HEK293 (cell line): ENCODE results near the gene FZD10.

Experiments used
- CTCF ChIA-PET: fragments of 350-600 bp; formaldehyde crosslinking; extraction: SDS; loops from one replicate; lab custom pipeline; 2021; ENCODE audit warnings: antibody characterized with exemption; lab: Yijun Ruan, JAX
- POLR2A ChIA-PET: fragments of 300-600 bp; formaldehyde crosslinking; extraction: SDS; loops from one replicate; lab custom pipeline; 2020; ENCODE audit warnings: antibody characterized with exemption, inconsistent platforms; lab: Yijun Ruan, JAX
- H3K27ac ChIP-seq: fragments of 200-500 bp; sonication (Bioruptor generic); 2 replicates; pipeline ENCODE4 v1.5.1; 2014; ENCODE audit warnings: low read depth, low read length, control low read depth, inconsistent platforms; ENCODE audit errors: extremely low read depth
- H3K36me3 ChIP-seq, 2 experiments: fragments of 200-500 bp in 1 of 2; sonication (Bioruptor generic) in 1 of 2; 1 replicate in 1 of 2; 2 replicates in 1 of 2; pipeline ENCODE4 v1.5.1; 2014 to 2017; ENCODE audit warnings: inconsistent platforms in 2 of 2, low read length in 2 of 2; ENCODE audit not compliant: control insufficient read depth in 2 of 2, insufficient read depth in 1 of 2
- H3K4me1 ChIP-seq: fragments of 200-500 bp; sonication (Bioruptor generic); 2 replicates; pipeline ENCODE4 v1.5.1; 2014; ENCODE audit warnings: mild to moderate bottlenecking, low read length, inconsistent platforms; ENCODE audit not compliant: control insufficient read depth, insufficient read depth
- H3K4me3 ChIP-seq: 2 replicates; pipeline ENCODE4 v1.5.1; 2011; ENCODE audit warnings: low read depth, mild to moderate bottlenecking, control low read depth, low read length, moderate library complexity
- H3K9me3 ChIP-seq: fragments of 200-500 bp; sonication (Bioruptor generic); 2 replicates; pipeline ENCODE4 v1.5.1; 2014; ENCODE audit warnings: low read depth, low read length, inconsistent platforms; ENCODE audit not compliant: control insufficient read depth, insufficient read depth
- FEZF1 ChIP-seq: fragments of 450-650 bp; formaldehyde crosslinking; IDR thresholded peaks from 2 replicates; pipeline ENCODE4 v1.5.1; 2016; ENCODE audit warnings: missing biosample characterization, missing genetic modification characterization
- GLI4 ChIP-seq: fragments of 450-650 bp; formaldehyde crosslinking; IDR thresholded peaks from 2 replicates; pipeline ENCODE4 v1.5.1; 2016; ENCODE audit warnings: missing biosample characterization, missing genetic modification characterization
- HOXA7 ChIP-seq: sonication (generic); formaldehyde crosslinking; IDR thresholded peaks from 2 replicates; pipeline ENCODE4 v1.8.1; 2022; ENCODE audit warnings: missing genetic modification reagents, borderline replicate concordance
- KLF16 ChIP-seq: fragments of 450-650 bp; formaldehyde crosslinking; IDR thresholded peaks from 2 replicates; pipeline ENCODE4 v1.5.1; 2017; ENCODE audit warnings: missing biosample characterization, missing genetic modification characterization
- PRDM1 ChIP-seq: fragments of 450-650 bp; formaldehyde crosslinking; IDR thresholded peaks from 2 replicates; pipeline ENCODE4; 2016; ENCODE audit warnings: missing biosample characterization, missing genetic modification characterization
- REPIN1 ChIP-seq: fragments of 450-650 bp; formaldehyde crosslinking; IDR thresholded peaks from 2 replicates; pipeline ENCODE4 v1.5.1; 2017; ENCODE audit warnings: missing biosample characterization, missing genetic modification characterization, low read depth
- WT1 ChIP-seq: fragments of 450-650 bp; formaldehyde crosslinking; IDR thresholded peaks from 2 replicates; pipeline ENCODE4 v1.5.1; 2016; ENCODE audit warnings: missing biosample characterization, missing genetic modification characterization
- ZFHX2 ChIP-seq: fragments of 450-650 bp; formaldehyde crosslinking; conservative IDR thresholded peaks from 2 replicates; pipeline ENCODE4 v1.5.1; 2016; ENCODE audit warnings: missing biosample characterization, missing genetic modification characterization
- ZNF146 ChIP-seq: fragments of 450-650 bp; formaldehyde crosslinking; IDR thresholded peaks from 2 replicates; pipeline ENCODE4 v1.5.1; 2016; ENCODE audit warnings: missing biosample characterization, missing genetic modification characterization
- ZNF24 ChIP-seq: fragments of 450-650 bp; formaldehyde crosslinking; IDR thresholded peaks from 2 replicates; pipeline ENCODE4 v1.5.1; 2016; ENCODE audit warnings: missing biosample characterization, missing genetic modification characterization
- ZNF311 ChIP-seq: fragments of 450-650 bp; formaldehyde crosslinking; IDR thresholded peaks from 2 replicates; pipeline ENCODE4 v1.5.1; 2017; ENCODE audit warnings: missing biosample characterization, missing genetic modification characterization, borderline replicate concordance
- ZNF324 ChIP-seq: fragments of 450-650 bp; formaldehyde crosslinking; IDR thresholded peaks from 2 replicates; pipeline ENCODE4 v1.5.1; 2016; ENCODE audit warnings: missing biosample characterization, missing genetic modification characterization
- ZNF501 ChIP-seq: fragments of 450-650 bp; formaldehyde crosslinking; IDR thresholded peaks from 2 replicates; pipeline ENCODE4 v1.5.1; 2016; ENCODE audit warnings: missing biosample characterization, missing genetic modification characterization
- ZNF555 ChIP-seq: fragments of 450-650 bp; formaldehyde crosslinking; conservative IDR thresholded peaks from 2 replicates; pipeline ENCODE4 v1.5.1; 2017; ENCODE audit warnings: missing biosample characterization, mild to moderate bottlenecking, missing genetic modification characterization, inconsistent platforms
- ZNF791 ChIP-seq: fragments of 450-650 bp; formaldehyde crosslinking; IDR thresholded peaks from 2 replicates; pipeline ENCODE4 v1.5.1; 2016; ENCODE audit warnings: missing biosample characterization, missing genetic modification characterization
- TF ChIP-seq, protein P1 (sequence below): fragments of 450-650 bp; formaldehyde crosslinking; IDR thresholded peaks from 2 replicates; pipeline ENCODE4 v1.5.1; 2016; ENCODE audit warnings: missing biosample characterization, missing genetic modification characterization
- TF ChIP-seq, protein P2 (sequence below): fragments of 450-650 bp; formaldehyde crosslinking; IDR thresholded peaks from 2 replicates; pipeline ENCODE4 v1.5.1; 2016; ENCODE audit warnings: missing biosample characterization, missing genetic modification characterization, borderline replicate concordance
- TF ChIP-seq, protein P3 (sequence below): fragments of 450-650 bp; IDR thresholded peaks from 2 replicates; pipeline ENCODE4 v1.5.1; 2018; ENCODE audit warnings: missing biosample characterization, missing genetic modification characterization
- TF ChIP-seq, protein P4 (sequence below): fragments of 450-650 bp; formaldehyde crosslinking; IDR thresholded peaks from 2 replicates; pipeline ENCODE4 v1.5.1; 2016; ENCODE audit warnings: missing biosample characterization, missing genetic modification characterization
- TF ChIP-seq, protein P5 (sequence below): fragments of 450-650 bp; formaldehyde crosslinking; IDR thresholded peaks from 2 replicates; pipeline ENCODE4 v1.5.1; 2016; ENCODE audit warnings: missing biosample characterization, missing genetic modification characterization
- TF ChIP-seq, protein P6 (sequence below): sonication (generic); formaldehyde crosslinking; IDR thresholded peaks from 2 replicates; pipeline ENCODE4 v1.8.1; 2022; ENCODE audit warnings: mild to moderate bottlenecking, moderate library complexity, missing genetic modification reagents
- TF ChIP-seq, protein P7 (sequence below): fragments of 450-650 bp; formaldehyde crosslinking; IDR thresholded peaks from 2 replicates; pipeline ENCODE4 v1.5.1; 2016; ENCODE audit warnings: missing biosample characterization, missing genetic modification characterization
- TF ChIP-seq, protein P8 (sequence below): fragments of 450-650 bp; formaldehyde crosslinking; IDR thresholded peaks from 2 replicates; pipeline ENCODE4 v1.5.1; 2017; ENCODE audit warnings: missing biosample characterization, missing genetic modification characterization

The FZD10 gene

DNA sequence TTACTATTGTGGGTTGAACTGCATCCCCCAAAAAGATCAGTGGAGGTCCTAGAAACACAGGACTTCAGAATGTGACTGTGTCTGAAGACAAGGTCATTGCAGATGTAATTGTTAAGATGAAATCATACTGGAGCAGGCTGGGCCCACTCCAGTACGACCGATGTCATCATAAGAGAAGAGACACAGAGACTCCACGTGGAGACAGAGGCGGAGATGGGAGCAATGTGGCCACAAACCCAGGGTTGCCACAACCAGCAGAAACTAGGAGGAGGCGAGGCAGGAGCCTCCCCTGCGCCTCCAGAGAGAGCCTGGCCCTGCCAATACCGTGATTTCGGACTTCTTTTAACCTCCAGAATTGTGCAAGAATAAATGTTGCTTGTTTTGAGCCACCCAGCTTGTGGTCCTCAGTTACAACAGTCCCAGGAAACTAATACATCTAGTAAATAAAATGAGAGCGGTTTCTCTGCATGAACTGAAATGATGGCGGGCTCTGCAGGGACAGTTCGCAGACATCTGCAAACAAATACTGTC is 25.7 kb upstream of the FZD10 start (continued):
- TF ChIP-seq, protein P1, sequence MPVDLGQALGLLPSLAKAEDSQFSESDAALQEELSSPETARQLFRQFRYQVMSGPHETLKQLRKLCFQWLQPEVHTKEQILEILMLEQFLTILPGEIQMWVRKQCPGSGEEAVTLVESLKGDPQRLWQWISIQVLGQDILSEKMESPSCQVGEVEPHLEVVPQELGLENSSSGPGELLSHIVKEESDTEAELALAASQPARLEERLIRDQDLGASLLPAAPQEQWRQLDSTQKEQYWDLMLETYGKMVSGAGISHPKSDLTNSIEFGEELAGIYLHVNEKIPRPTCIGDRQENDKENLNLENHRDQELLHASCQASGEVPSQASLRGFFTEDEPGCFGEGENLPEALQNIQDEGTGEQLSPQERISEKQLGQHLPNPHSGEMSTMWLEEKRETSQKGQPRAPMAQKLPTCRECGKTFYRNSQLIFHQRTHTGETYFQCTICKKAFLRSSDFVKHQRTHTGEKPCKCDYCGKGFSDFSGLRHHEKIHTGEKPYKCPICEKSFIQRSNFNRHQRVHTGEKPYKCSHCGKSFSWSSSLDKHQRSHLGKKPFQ: no peak
- TF ChIP-seq FEZF1 (tag by site-specific recombination): no peak
- TF ChIP-seq WT1: no peak
- TF ChIP-seq, protein P2, sequence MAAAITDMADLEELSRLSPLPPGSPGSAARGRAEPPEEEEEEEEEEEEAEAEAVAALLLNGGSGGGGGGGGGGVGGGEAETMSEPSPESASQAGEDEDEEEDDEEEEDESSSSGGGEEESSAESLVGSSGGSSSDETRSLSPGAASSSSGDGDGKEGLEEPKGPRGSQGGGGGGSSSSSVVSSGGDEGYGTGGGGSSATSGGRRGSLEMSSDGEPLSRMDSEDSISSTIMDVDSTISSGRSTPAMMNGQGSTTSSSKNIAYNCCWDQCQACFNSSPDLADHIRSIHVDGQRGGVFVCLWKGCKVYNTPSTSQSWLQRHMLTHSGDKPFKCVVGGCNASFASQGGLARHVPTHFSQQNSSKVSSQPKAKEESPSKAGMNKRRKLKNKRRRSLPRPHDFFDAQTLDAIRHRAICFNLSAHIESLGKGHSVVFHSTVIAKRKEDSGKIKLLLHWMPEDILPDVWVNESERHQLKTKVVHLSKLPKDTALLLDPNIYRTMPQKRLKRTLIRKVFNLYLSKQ: no peak
- TF ChIP-seq, protein P3, sequence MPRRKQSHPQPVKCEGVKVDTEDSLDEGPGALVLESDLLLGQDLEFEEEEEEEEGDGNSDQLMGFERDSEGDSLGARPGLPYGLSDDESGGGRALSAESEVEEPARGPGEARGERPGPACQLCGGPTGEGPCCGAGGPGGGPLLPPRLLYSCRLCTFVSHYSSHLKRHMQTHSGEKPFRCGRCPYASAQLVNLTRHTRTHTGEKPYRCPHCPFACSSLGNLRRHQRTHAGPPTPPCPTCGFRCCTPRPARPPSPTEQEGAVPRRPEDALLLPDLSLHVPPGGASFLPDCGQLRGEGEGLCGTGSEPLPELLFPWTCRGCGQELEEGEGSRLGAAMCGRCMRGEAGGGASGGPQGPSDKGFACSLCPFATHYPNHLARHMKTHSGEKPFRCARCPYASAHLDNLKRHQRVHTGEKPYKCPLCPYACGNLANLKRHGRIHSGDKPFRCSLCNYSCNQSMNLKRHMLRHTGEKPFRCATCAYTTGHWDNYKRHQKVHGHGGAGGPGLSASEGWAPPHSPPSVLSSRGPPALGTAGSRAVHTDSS (tag by site-specific recombination): no peak
- TF ChIP-seq ZFHX2 (tag by site-specific recombination): no peak
- no peak for TF ChIP-seq GLI4 (tag by site-specific recombination)
- TF ChIP-seq, protein P4, sequence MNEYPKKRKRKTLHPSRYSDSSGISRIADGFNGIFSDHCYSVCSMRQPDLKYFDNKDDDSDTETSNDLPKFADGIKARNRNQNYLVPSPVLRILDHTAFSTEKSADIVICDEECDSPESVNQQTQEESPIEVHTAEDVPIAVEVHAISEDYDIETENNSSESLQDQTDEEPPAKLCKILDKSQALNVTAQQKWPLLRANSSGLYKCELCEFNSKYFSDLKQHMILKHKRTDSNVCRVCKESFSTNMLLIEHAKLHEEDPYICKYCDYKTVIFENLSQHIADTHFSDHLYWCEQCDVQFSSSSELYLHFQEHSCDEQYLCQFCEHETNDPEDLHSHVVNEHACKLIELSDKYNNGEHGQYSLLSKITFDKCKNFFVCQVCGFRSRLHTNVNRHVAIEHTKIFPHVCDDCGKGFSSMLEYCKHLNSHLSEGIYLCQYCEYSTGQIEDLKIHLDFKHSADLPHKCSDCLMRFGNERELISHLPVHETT: no peak

DNA sequence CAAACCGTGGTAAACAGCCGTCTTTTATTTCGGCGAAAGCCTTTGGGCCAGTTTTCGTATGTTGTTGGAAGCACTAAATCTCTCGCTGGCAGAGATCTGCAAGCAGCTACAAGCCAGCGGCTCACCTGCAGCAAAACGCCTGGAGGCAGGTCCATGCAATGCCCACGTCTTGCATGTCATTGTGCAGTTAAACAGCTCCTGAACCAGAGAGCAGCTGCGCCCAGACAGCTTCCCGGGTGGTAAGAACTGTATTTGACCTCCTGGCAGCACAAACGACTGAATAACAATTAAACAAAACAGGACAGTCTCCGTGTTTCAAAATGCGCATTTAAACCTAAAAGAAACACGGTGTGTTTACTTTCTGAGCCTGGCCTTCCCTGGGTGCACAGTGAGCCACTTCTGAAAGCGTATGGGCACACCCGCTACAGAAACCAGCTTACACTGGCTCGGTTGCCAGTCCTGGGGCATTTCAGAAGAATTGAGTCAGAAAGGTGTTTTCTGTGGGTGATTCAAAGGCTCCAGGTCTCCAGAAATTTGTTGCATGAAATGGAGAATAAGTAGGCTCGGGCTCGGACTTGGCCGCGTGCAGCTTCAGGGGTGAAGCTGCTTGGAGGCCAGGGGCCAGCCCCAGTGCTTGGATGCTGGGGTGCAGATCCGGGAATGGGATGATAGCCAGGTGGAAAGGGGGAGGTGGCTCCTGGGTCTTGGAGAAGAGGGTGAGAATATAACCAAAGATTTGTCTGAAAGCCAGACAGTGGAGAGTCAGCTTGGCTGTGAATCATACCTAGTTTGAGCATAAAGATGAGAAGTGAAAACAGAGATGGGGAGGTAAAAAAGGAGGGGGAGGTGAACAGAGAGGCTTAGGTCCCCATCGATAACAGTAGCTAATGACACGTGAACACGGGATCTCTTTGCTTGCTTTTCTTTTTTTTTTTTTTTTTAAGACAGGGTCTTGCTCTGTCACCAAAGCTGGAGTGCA is 24.9 kb upstream of the FZD10 start:
- ChIA-PET POLR2A (no interaction called here), CTCF (interaction anchor here (1.1 kb wide), 2 partner anchors 21 to 110 kb away, joined by 3 read pairs; no protein-coding TSS in a partner anchor)
- Histone ChIP-seq H3K27ac (no peak overlapping the region), H3K4me3 (no peak overlapping the region), H3K4me1 (no peaks in the 10 kb centered on the region), H3K36me3 (no peaks in the 10 kb centered on the region), H3K9me3 (no peaks in the 10 kb centered on the region)
- TF ChIP-seq ZNF791 (tag by site-specific recombination) (no peak), PRDM1 (tag by site-specific recombination) (no peak), KLF16 (no peak), ZNF146 (tag by site-specific recombination) (no peak), HOXA7 (CRISPR knock-in tag) (no peak), REPIN1 (tag by site-specific recombination) (no peak), ZNF555 (tag by site-specific recombination) (no peak), ZNF311 (tag by site-specific recombination) (no peak), ZNF324 (tag by site-specific recombination) (no peak), ZNF24 (tag by site-specific recombination) (no peak), ZNF501 (no peak)
- TF ChIP-seq, protein P5, sequence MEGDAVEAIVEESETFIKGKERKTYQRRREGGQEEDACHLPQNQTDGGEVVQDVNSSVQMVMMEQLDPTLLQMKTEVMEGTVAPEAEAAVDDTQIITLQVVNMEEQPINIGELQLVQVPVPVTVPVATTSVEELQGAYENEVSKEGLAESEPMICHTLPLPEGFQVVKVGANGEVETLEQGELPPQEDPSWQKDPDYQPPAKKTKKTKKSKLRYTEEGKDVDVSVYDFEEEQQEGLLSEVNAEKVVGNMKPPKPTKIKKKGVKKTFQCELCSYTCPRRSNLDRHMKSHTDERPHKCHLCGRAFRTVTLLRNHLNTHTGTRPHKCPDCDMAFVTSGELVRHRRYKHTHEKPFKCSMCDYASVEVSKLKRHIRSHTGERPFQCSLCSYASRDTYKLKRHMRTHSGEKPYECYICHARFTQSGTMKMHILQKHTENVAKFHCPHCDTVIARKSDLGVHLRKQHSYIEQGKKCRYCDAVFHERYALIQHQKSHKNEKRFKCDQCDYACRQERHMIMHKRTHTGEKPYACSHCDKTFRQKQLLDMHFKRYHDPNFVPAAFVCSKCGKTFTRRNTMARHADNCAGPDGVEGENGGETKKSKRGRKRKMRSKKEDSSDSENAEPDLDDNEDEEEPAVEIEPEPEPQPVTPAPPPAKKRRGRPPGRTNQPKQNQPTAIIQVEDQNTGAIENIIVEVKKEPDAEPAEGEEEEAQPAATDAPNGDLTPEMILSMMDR (tag by site-specific recombination): no peak
- TF ChIP-seq, protein P6, sequence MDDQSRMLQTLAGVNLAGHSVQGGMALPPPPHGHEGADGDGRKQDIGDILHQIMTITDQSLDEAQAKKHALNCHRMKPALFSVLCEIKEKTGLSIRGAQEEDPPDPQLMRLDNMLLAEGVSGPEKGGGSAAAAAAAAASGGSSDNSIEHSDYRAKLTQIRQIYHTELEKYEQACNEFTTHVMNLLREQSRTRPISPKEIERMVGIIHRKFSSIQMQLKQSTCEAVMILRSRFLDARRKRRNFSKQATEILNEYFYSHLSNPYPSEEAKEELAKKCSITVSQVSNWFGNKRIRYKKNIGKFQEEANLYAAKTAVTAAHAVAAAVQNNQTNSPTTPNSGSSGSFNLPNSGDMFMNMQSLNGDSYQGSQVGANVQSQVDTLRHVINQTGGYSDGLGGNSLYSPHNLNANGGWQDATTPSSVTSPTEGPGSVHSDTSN (CRISPR knock-in tag): no peak
- TF ChIP-seq, protein P7, sequence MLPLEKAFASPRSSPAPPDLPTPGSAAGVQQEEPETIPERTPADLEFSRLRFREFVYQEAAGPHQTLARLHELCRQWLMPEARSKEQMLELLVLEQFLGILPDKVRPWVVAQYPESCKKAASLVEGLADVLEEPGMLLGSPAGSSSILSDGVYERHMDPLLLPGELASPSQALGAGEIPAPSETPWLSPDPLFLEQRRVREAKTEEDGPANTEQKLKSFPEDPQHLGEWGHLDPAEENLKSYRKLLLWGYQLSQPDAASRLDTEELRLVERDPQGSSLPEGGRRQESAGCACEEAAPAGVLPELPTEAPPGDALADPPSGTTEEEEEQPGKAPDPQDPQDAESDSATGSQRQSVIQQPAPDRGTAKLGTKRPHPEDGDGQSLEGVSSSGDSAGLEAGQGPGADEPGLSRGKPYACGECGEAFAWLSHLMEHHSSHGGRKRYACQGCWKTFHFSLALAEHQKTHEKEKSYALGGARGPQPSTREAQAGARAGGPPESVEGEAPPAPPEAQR: no peak
- TF ChIP-seq, protein P8, sequence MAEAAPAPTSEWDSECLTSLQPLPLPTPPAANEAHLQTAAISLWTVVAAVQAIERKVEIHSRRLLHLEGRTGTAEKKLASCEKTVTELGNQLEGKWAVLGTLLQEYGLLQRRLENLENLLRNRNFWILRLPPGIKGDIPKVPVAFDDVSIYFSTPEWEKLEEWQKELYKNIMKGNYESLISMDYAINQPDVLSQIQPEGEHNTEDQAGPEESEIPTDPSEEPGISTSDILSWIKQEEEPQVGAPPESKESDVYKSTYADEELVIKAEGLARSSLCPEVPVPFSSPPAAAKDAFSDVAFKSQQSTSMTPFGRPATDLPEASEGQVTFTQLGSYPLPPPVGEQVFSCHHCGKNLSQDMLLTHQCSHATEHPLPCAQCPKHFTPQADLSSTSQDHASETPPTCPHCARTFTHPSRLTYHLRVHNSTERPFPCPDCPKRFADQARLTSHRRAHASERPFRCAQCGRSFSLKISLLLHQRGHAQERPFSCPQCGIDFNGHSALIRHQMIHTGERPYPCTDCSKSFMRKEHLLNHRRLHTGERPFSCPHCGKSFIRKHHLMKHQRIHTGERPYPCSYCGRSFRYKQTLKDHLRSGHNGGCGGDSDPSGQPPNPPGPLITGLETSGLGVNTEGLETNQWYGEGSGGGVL (tag by site-specific recombination): no peak
